Hepatocyte (in vitro differentiated cells): ENCODE measurements around the gene PLGRKT.

Experiments used
- EZH2 ChIP-seq: fragments of 200-600 bp; sonication (generic); IDR thresholded peaks from 2 replicates; pipeline ENCODE4 v1.6.1; 2016; ENCODE audit warnings: antibody characterized with exemption, mild to moderate bottlenecking, borderline replicate concordance
- EZH2phosphoT487 ChIP-seq: fragments of 200-600 bp; sonication (generic); IDR thresholded peaks from one replicate; pipeline ENCODE4 v1.6.1; 2018; ENCODE audit warnings: antibody characterized with exemption, mild to moderate bottlenecking, low read depth, moderate library complexity; ENCODE audit not compliant: unreplicated experiment, severe bottlenecking
- TF ChIP-seq, protein P1 (sequence below): fragments of 200-600 bp; sonication (generic); IDR thresholded peaks from 2 replicates; pipeline ENCODE4 v1.5.1; 2016; ENCODE audit warnings: antibody characterized with exemption, mild to moderate bottlenecking; ENCODE audit not compliant: poor library complexity

DNA sequence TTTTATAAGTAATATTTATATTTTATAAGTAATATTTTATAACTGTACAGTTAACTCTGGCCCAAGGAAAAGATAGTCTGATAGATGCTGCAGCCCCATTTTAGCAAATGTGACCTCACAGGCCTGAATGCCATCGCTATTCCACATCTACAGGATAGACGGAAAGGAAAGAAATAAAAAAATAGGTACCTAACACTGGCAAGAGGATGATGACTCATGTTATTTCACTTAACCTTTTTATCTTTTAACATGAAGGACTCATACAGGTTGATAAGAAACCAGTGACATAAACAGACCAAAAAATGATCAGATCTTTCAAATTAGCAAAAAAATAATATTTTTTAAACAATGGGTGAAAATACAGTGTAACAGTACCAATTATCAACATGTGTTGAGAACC is 15.3 kb upstream of the PLGRKT start:
- TF ChIP-seq, protein P1, sequence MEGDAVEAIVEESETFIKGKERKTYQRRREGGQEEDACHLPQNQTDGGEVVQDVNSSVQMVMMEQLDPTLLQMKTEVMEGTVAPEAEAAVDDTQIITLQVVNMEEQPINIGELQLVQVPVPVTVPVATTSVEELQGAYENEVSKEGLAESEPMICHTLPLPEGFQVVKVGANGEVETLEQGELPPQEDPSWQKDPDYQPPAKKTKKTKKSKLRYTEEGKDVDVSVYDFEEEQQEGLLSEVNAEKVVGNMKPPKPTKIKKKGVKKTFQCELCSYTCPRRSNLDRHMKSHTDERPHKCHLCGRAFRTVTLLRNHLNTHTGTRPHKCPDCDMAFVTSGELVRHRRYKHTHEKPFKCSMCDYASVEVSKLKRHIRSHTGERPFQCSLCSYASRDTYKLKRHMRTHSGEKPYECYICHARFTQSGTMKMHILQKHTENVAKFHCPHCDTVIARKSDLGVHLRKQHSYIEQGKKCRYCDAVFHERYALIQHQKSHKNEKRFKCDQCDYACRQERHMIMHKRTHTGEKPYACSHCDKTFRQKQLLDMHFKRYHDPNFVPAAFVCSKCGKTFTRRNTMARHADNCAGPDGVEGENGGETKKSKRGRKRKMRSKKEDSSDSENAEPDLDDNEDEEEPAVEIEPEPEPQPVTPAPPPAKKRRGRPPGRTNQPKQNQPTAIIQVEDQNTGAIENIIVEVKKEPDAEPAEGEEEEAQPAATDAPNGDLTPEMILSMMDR, result no peak
- no peak for TF ChIP-seq EZH2
- TF ChIP-seq EZH2phosphoT487, result no peak
